NT2/D1 (cell line): ENCODE data around the gene MYOZ3.

Source experiments
- SUZ12 ChIP-seq: IDR thresholded peaks from 2 replicates; pipeline ENCODE4 v1.6.1; 2011; ENCODE audit not compliant: insufficient read length, insufficient read depth; ENCODE audit errors: extremely low read depth
- YY1 ChIP-seq: IDR thresholded peaks from 2 replicates; pipeline ENCODE4 v1.6.1; 2011; ENCODE audit not compliant: insufficient read length, insufficient read depth

- TF ChIP-seq SUZ12 (no peak), YY1 (no peak)
These were observed 19.1 kb upstream of the MYOZ3 start for GRCh38 chr5:150641824-150642566.
